ENCODE measurements around the gene GSE1. TPM values are rescaled to one million over a fixed set of nuclear protein-coding genes. Genes with fewer than 3 reads are reported as not detected.
A peak's percentile ranks its signal among the peaks of the same experiment; 100 is the strongest.

Gene GSE1
- total RNA-seq, 2 donors from 2014 or later: 57.2 to 62.5 TPM

DNA sequence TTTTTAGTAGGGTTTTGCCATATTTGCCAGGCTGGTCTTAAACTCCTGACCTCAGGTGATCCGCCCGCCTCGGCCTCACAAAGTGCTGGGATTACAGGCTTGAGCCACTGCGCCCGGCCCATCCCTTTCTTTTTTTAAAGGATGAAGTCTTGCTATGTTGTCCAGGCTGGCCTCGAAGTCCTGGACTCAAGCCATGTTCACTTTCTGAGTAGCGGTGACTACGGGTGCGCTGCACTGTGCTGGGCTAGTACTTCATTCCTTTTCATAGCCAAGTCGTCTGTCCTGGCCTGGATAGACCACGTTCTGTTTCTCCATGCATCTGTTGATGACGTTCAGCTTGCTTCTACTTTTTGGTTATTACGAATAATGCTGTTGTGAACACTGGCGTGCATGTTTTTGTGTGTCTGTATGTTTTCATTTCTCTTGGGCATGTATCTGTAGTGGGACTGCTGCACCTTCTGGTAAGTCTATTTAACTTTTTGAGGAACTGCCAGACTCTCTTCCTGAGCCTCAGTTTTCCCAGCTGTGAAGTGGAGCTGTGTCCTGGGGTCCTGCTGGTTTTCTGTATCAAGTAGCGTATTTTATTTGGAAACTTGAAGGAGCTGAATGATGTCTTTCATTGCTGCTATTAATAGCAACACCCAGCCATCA is 40.0 kb upstream of the GSE1 start:
- DNase-seq (ENCODE audit: low spot score): no peak
- intact Hi-C loops (cut with DNase I): no loop called here

- intact Hi-C loops (cut with DNase I): no loop called here
- peak; percentile 87 for DNase-seq (ENCODE audit: low spot score)
Measured at GRCh38 chr16:85573696-85574641, 39.2 kb upstream of the GSE1 start.

GRCh38 chr16:85574672-85575475 is 38.2 kb upstream of the GSE1 start:
- DNase-seq (ENCODE audit: low spot score): no peak
- intact Hi-C loops (cut with DNase I): no loop called here

DNA sequence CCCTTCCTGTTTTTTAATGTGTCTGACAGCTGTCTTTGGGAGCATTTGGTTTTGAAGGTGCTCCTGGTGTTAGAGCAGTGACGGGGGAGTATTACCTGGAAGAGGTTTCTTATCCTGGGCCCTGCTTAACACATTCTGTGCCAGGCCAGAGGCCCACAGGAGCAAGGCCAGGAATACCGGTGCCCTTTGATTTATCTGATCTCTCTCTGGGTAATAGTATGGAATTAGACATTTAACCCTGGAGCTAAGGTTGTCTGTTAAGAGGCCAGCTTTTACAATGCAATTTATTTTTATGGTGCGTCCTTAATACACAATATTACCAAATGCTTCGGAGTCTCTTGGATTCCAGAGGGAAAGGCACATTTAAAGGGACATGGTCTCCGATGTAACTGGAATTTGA is 37.2 kb upstream of the GSE1 start:
- no peak for DNase-seq (ENCODE audit: low spot score)
- intact Hi-C loops (cut with DNase I): no loop called here

- intact Hi-C loops (cut with DNase I): no loop called here
- no peak for DNase-seq (ENCODE audit: low spot score)
Measured at GRCh38 chr16:85576944-85577343, 36.2 kb upstream of the GSE1 start.

- intact Hi-C loops (cut with DNase I): no loop called here
- DNase-seq (ENCODE audit: low spot score): no peak
Measured at GRCh38 chr16:85577899-85578598, 35.1 kb upstream of the GSE1 start.

- no peak for DNase-seq (ENCODE audit: low spot score)
- intact Hi-C loops (cut with DNase I): no loop called here
Measured at GRCh38 chr16:85578599-85578948, 34.5 kb upstream of the GSE1 start.

DNA sequence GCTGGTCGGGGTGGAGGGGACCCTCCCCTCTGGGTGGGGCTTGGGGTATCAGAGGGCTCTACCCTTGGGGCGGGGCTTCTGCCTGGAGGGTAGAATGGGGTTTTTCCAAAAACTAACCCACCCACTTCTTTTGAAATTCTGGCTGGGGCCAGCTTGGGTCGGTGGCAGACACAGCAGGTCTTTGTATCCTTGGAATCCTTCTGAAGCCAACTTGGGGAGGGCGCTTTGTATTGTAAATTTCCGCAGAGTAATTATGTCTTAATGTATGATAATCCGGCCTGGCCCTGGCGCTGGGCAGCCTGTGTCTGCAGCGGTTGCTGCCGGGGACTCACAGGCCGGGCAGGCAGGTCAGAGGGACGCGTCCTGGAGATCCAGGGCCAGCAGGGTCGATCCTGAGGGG is 33.9 kb upstream of the GSE1 start:
- intact Hi-C loops (cut with DNase I): no loop called here
- no peak for DNase-seq (ENCODE audit: low spot score)

- intact Hi-C loops (cut with DNase I): no loop called here
- no peak for DNase-seq (ENCODE audit: low spot score)
Measured at GRCh38 chr16:85579923-85580580, 33.1 kb upstream of the GSE1 start.

DNA sequence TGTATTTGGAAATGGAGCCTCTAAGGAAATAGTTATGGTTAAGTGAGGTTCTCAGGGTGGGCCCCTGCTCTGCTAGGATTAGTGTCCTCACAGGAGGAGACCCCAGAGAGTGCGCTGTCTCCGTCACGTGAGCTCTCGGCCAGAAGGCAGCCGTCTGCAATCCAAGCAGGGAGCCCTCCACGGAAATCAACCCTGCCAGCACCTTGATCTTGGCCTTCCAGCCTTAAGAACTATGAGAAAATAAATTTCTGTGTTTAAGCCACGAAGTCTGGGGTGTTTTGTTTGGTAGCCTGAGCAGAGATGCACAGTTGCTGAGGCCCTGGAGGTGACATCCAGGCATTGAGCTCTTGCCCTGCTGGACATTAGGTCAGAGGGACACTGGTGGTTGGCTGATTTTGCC is 32.4 kb upstream of the GSE1 start:
- DNase-seq (ENCODE audit: low spot score): no peak
- intact Hi-C loops (cut with DNase I): no loop called here

DNA sequence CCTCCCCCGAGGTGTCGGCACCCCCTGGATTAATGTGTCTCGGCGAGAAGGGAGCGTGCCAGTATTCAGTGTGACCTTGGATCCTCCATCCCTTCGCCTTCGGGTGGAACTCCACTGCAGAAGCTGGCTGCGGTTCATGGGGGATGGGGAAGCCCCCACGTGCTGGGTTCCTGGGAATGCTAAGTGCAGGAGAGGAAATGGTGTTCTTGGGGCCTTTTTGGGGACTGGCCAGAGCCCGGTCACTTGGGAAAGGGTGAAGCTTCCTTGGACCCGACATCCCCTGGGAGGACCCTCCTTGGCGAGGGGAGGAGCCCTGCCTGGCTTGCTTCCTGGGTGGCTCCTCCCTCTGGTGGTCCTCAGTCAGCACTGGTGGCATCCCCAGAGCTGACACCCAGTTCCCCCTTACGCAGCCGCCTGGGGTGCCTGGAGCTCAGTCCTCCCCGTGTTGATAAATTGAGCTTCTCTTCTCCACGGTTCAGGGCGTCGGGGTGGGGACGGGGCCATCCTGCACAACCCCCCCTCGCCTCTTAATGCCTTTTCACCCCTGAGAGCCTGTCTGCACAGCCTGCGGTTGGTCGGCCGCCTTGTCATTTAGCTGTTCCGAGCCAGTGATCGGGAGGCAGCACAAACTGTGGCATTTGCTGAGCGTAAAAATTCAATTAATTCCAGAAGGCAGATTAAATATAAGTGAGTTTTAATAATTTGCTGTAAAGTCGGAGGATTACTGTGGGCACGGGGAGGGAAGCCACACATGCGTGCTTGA is 30.7 kb upstream of the GSE1 start:
- intact Hi-C loops (cut with DNase I): no loop called here
- DNase-seq (ENCODE audit: low spot score): no peak

GRCh38 chr16:85583491-85584181 is 29.5 kb upstream of the GSE1 start:
- intact Hi-C loops (cut with DNase I): no loop called here
- DNase-seq (ENCODE audit: low spot score): no peak

- no peak for DNase-seq (ENCODE audit: low spot score)
- intact Hi-C loops (cut with DNase I): no loop called here
Measured at GRCh38 chr16:85584267-85584666, 28.9 kb upstream of the GSE1 start.

GRCh38 chr16:85584819-85585282 is 28.3 kb upstream of the GSE1 start:
- intact Hi-C loops (cut with DNase I): no loop called here
- DNase-seq (ENCODE audit: low spot score): no peak

GRCh38 chr16:85585711-85586110 is 27.4 kb upstream of the GSE1 start:
- intact Hi-C loops (cut with DNase I): no loop called here
- no peak for DNase-seq (ENCODE audit: low spot score)

- DNase-seq (ENCODE audit: low spot score): no peak
Measured at GRCh38 chr16:85586380-85587104, 26.6 kb upstream of the GSE1 start.

More at GRCh38 chr16:85586380-85587104, 26.6 kb upstream of the GSE1 start:
- intact Hi-C loops (cut with DNase I): no loop called here

Measured in posterior vena cava (tissue), 2 donors.